Measurements from ENCODE around the gene ARRB1.

GRCh38 chr11:75289919-75290318, 61.5 kb downstream of the ARRB1 start:
- TF ChIP-seq CTCF (IDR thresholded peaks at IDR 0.05 in 2 of 3, conservative IDR thresholded peaks at IDR 0.05 in 1 of 3; ENCODE audit: control insufficient read depth in 2 of 3, extremely low read depth in 1 of 3, insufficient read depth in 1 of 3, low read depth in 3 of 3, low read length in 3 of 3), result no peak
- no peak for TF ChIP-seq NFIC (IDR thresholded peaks at IDR 0.05; ENCODE audit: low read depth, low read length)
- TF ChIP-seq, protein P1, sequence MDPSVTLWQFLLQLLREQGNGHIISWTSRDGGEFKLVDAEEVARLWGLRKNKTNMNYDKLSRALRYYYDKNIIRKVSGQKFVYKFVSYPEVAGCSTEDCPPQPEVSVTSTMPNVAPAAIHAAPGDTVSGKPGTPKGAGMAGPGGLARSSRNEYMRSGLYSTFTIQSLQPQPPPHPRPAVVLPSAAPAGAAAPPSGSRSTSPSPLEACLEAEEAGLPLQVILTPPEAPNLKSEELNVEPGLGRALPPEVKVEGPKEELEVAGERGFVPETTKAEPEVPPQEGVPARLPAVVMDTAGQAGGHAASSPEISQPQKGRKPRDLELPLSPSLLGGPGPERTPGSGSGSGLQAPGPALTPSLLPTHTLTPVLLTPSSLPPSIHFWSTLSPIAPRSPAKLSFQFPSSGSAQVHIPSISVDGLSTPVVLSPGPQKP (IDR thresholded peaks at IDR 0.05; ENCODE audit: low read depth, low read length), result no peak
- TF ChIP-seq CREB1 (IDR thresholded peaks at IDR 0.05; ENCODE audit: low read depth), result no peak
- TF ChIP-seq EGR1 (IDR thresholded peaks at IDR 0.05; ENCODE audit: borderline replicate concordance in 1 of 2, low read depth in 2 of 2, low read length in 2 of 2), result no peak
- TF ChIP-seq MEF2A (IDR thresholded peaks at IDR 0.05; ENCODE audit: insufficient read depth, low read depth, low read length), result no peak
- no peak for TF ChIP-seq ZNF217 (IDR thresholded peaks at IDR 0.05)
- no peak for TF ChIP-seq SMAD1 (IDR thresholded peaks at IDR 0.05; ENCODE audit: low read depth, partially characterized antibody)
- no peak for TF ChIP-seq REST (IDR thresholded peaks at IDR 0.05; ENCODE audit: low read depth, low read length)
- TF ChIP-seq EP300 (IDR thresholded peaks at IDR 0.05; ENCODE audit: borderline replicate concordance in 1 of 2, control insufficient read depth in 1 of 2, low read depth in 2 of 2, low read length in 2 of 2), result no peak
- TF ChIP-seq TAF1 (IDR thresholded peaks at IDR 0.05; ENCODE audit: borderline replicate concordance, low read depth, low read length), result no peak
- TF ChIP-seq CHD4 (IDR thresholded peaks at IDR 0.05), result no peak

All from GM12878 (cell line).